Measurements from ENCODE around the gene BEAN1. TPM values are rescaled to one million over a fixed set of nuclear protein-coding genes. Genes with fewer than 3 reads are reported as not detected.

BEAN1 gene
- total and polyA plus RNA-seq, 8 donors, result 0.40 to 3.7 (median 0.55) TPM; not detected in 5

- Histone ChIP-seq H3K4me1 (peaks cover 4 to 27% (median 16%) of the 10 kb centered on the region in 4 donors), H3K9me3 (no peaks in the 10 kb centered on the region), H3K36me3 (peaks cover 0 to 6% (median 3%) of the 10 kb centered on the region in 4 donors), H3K27me3 (no peaks in the 10 kb centered on the region), H3K27ac (no peak overlapping the region), H3K4me3 (no peak overlapping the region)
- DNase-seq, result peak in 1 of 2 donors; percentile 14
- 80 to 90% (median 85%) methylated on average over 2 of the region's 2 CpGs for WGBS, 5 donors
- intact Hi-C loops (cut with DNase I; ENCODE audit: low total_unique reads), result no loop called here
- TF ChIP-seq POLR2AphosphoS5 (IDR thresholded peaks at IDR 0.05), result no peak
- no peak for TF ChIP-seq EP300 (IDR thresholded peaks at IDR 0.05)
- TF ChIP-seq POLR2A (IDR thresholded peaks at IDR 0.05), result no peak
Measured at GRCh38 chr16:66489385-66489784, 62.3 kb downstream of the BEAN1 start.

DNA sequence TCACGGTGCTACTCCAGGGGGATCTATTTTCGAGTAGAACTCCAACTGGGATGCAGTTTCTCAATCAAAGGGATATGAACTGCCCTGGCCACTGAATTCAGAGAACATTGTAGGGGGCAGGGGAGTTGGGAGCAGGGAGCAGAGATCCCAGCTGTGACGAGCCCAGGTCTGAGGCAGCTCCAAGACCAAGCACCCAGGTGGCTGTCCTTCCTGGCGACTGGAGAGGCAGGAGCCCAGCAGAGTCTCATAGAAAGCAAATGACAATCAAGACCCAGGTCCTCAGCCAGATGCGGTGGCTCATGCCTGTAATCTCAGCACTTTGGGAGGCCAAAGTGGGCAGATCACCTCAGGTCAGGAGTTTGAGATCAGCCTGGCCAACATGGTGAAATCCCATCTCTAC, 62.7 kb downstream of the BEAN1 start:
- TF ChIP-seq POLR2AphosphoS5 (IDR thresholded peaks at IDR 0.05) (no peak), POLR2A (IDR thresholded peaks at IDR 0.05) (no peak), CTCF (IDR thresholded peaks at IDR 0.05) (no peak), EP300 (IDR thresholded peaks at IDR 0.05) (no peak)
- H3K4me1 ChIP-seq, result peaks cover 4 to 27% (median 16%) of the 10 kb centered on the region in 4 donors
- WGBS, 5 donors, result 86 to 96% (median 90%) methylated on average over 4 to 5 of the region's 5 CpGs
- intact Hi-C loops (cut with DNase I; ENCODE audit: low total_unique reads), result no loop called here
- H3K27me3 ChIP-seq, result no peaks in the 10 kb centered on the region
- no peak overlapping the region for H3K4me3 ChIP-seq
- no peaks in the 10 kb centered on the region for H3K9me3 ChIP-seq
- H3K36me3 ChIP-seq, result peaks cover 0 to 7% (median 3%) of the 10 kb centered on the region in 4 donors
- no peak overlapping the region for H3K27ac ChIP-seq
- peak in 1 of 2 donors; percentile 19 for DNase-seq

DNA sequence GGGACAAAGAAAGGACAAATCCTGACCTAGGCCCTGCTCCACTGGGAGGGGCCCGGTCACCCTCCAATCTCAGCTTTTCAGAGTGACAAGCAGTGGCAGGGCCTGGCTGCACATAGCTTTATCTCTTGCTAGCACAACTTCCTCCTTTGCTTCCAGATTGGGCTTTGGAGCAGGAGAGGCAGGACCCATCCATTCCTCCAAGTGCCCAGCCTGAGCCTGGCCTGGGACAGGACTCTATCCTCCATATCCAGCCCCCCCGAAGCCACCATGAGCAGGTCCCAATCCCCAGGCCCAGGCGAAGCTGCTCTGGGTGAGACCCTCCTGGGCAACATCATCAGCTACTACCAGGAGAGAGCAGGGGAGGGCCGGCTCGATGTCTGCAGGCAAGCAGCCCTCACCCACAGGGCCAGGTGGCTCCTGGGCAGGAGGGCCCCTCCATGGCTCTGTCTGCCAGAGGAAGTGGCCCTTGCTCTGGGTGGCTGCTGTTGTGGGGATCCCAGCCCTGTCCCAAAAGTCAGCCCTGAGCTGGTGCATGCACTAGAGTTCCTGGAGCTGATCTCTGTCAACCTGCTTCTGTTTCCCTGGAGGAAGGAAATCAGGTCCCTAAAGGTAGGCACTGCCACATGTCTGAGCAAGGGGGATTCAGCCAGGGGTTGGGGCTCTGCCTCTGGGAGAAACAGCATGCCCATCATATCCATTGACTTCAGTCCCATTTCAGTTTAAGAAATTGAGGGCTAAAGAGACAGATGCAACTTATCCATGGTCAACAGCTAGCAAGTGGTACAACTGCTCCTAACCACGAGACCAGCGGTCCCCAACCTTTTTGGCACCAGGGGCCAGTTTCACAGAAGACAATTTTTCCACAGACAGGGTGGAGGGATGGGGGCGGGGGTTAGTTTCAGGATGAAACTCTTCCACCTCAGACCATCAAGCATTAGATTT, 64.0 kb downstream of the BEAN1 start:
- H3K4me3 ChIP-seq, result no peak overlapping the region
- peaks cover 4 to 27% (median 16%) of the 10 kb centered on the region in 4 donors for H3K4me1 ChIP-seq
- H3K9me3 ChIP-seq, result no peaks in the 10 kb centered on the region
- WGBS, 5 donors, result 67 to 76% (median 73%) methylated on average over 7 to 8 of the region's 8 CpGs
- intact Hi-C loops (cut with DNase I; ENCODE audit: low total_unique reads), result no loop called here
- peaks cover 0 to 7% (median 3%) of the 10 kb centered on the region in 4 donors for H3K36me3 ChIP-seq
- H3K27me3 ChIP-seq, result no peaks in the 10 kb centered on the region
- TF ChIP-seq POLR2A (IDR thresholded peaks at IDR 0.05) (no peak), EP300 (IDR thresholded peaks at IDR 0.05) (no peak), CTCF (IDR thresholded peaks at IDR 0.05) (no peak), POLR2AphosphoS5 (IDR thresholded peaks at IDR 0.05) (no peak)
- H3K27ac ChIP-seq, result no peak overlapping the region
- DNase-seq, result peak in 1 of 2 donors; percentile 23

DNA sequence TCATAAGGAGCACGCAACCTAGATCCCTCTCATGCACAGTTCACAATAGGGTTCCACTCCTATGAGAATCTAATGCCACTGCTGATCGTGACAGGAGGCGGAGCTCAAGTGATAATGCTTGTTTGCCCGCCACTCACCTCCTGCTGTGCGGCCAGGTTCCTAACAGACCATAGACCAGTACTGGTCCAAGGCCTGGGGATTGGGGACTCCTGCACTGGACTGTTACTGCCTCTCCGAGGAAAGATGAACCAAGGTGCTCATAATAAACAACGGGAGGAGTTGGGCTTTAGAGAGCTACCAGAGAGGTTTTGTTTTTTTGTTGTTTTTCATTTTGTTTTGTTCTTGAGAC, 64.6 kb downstream of the BEAN1 start:
- Histone ChIP-seq H3K27ac (no peak overlapping the region), H3K9me3 (no peaks in the 10 kb centered on the region), H3K36me3 (peaks cover 0 to 7% (median 3%) of the 10 kb centered on the region in 4 donors), H3K4me3 (no peak overlapping the region), H3K27me3 (no peaks in the 10 kb centered on the region), H3K4me1 (peaks cover 3 to 23% (median 13%) of the 10 kb centered on the region in 4 donors)
- intact Hi-C loops (cut with DNase I; ENCODE audit: low total_unique reads), result no loop called here
- TF ChIP-seq CTCF (IDR thresholded peaks at IDR 0.05) (no peak), EP300 (IDR thresholded peaks at IDR 0.05) (no peak), POLR2A (IDR thresholded peaks at IDR 0.05) (no peak), POLR2AphosphoS5 (IDR thresholded peaks at IDR 0.05) (no peak)
- WGBS, 5 donors, result 70 to 82% (median 76%) methylated on average over 7 of the region's 7 CpGs
- peak in 1 of 2 donors; percentile 4 for DNase-seq
